Measurements from ENCODE around the gene COL4A4.

COL4A4 gene

DNA sequence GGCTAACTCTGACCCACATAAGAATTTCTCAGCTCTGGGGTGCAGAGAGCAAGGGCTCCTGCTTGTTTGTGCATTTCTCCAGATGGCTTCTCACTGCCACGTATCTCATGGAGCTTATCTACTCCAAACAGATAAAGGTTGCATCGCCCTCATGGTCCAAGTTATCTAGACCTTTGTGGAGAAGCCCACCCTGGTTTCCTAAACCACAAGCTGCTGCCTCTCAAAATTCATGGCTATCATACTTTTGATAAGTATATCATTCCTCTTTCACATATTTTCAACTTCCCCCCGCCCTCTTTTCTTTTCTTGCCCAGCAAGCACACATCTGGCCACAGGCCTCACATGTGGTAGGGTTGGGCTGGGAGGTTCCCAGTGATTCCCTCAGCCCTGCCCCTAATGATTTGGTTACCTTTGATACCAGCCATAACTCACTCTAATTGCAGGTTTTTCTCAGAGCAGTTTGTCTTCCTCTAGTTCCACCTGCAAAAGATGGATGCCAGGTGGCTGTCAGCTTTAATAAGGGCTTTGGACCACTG, 182.1 kb downstream of the COL4A4 start:
- DNase-seq (ENCODE audit: low read depth in 2 of 2), result no peak

- DNase-seq (ENCODE audit: low read depth in 2 of 2), result no peak
Observed at GRCh38 chr2:226979004-226979403, 185.0 kb downstream of the COL4A4 start.

- no peak for DNase-seq (ENCODE audit: low read depth in 2 of 2)
Observed at GRCh38 chr2:226978300-226978699, 185.7 kb downstream of the COL4A4 start.

GRCh38 chr2:226977775-226978190, 186.2 kb downstream of the COL4A4 start:
- DNase-seq (ENCODE audit: low read depth in 2 of 2), result no peak

DNA sequence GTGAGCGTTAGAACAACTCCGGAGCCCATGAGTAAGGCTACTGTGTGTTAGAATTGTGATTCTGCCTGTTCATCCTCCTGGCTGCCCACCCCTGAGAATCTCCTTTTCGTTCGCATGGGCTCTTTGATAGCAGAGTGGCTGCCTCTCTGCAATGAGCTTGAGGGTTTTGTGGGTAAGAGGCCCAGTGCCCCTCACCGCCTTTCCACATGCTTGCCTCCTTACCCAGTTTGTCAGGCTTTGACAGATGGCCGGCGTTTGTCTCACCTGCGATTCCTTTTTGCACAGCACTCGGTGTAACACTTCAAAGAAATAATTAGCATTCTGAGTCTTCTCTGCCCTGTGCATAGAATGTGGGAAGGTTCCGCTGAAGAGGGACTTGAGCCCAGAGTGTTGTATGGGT, 190.2 kb downstream of the COL4A4 start:
- DNase-seq (ENCODE audit: low read depth in 2 of 2), result no peak

GRCh38 chr2:226971770-226972169, 192.2 kb downstream of the COL4A4 start:
- DNase-seq (ENCODE audit: low read depth in 2 of 2), result no peak

GRCh38 chr2:226971084-226971483, 192.9 kb downstream of the COL4A4 start:
- no peak for DNase-seq (ENCODE audit: low read depth in 2 of 2)

- DNase-seq (ENCODE audit: low read depth in 2 of 2), result no peak
Observed at GRCh38 chr2:226970362-226970761, 193.6 kb downstream of the COL4A4 start.

DNA sequence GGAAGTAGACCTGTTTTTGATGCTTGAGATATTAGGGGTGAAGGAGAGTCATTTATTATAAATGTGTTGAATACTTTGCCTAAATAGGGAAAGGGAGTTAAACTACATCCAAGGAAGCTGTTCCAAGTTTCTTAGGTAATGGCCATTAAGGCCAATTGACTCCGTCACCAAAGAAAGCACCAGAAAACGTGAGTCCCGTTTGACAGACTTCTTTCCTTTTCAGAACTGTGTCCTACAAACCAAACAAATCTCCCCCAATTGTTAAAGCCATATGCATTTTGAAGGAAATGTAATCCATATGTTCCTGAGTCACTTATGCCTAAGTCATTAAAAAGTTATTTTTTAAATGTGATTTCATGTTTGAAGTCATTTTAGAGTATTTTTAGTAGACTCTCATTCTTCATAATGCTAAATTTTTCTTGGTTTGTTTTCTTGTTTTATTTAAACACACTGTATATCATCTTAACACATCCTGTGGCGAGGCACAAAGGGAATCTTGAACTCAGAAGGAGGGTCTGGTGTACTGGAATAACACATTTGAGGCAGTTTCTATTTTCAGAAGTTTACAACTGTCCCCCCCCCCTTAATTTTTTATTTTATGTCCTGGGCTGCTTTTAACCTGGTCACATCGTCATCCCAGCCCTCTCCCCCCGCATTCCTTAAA, 194.5 kb downstream of the COL4A4 start:
- no peak for DNase-seq (ENCODE audit: low read depth in 2 of 2)

DNA sequence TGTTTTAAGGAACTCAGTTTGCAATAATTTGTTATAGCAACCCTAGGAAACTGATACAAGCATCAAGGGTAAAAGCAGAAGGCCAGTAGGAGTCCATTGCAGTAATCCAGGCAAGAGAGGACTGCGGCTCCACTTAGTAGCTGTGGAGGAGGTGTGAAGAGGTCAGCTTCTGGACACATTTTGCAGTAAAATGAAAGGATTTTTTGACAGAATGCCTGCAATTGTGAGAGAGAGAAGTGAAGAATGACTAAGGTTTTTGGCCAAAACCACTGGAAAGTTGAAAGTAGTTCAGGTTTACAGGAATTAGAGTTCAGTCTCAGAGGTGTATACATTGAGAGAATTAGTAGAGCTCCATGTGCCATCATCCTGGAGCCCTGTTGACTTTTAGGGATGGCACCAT, 198.6 kb downstream of the COL4A4 start:
- DNase-seq (ENCODE audit: low read depth in 2 of 2), result no peak

DNA sequence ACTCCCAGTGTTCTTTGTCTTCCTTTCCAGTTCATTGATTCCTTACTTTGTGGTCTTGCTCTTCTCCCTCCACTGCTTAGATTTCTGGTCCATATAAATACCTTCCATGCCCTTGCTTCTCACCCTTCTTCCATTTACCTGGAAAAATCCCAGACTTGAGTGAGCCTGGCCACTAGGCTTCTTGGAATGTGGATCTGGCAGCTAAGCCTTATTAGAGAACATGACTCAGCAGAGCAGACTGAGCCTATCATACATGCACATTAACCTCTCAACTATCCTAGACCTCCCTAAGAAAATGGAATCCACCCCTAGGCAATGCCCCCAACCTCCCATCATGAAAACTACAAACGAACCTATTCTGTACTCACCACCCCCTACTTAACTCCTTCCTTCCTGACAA, 200.5 kb downstream of the COL4A4 start:
- no peak for DNase-seq (ENCODE audit: low read depth in 2 of 2)

DNA sequence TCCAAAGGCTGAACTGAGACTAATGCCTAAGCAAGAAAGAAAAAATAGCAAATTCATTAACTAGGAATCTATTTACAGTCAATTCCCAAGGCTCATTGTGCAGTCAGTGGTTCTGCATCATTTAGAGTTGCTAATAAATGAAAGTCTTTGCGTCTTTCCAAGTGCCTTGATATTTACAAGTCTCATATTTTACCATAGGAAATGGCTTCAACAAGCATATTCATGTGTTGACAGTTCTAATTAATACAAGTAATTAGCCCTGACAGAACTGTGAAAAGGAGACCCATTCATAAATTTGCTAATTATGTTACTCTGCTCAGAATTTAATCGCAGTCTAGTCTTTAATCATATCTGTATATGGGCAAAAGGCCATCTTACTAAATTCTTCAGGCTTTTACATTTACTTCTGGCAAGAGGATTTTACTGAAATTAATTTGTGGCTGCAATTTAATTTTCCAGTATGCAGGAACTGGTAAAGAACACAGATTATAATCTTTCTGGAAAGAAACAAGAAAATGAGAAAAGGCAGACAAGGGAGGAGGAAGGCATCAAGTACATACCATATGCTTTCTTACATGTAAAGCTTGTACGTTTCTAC, 201.7 kb downstream of the COL4A4 start:
- no peak for DNase-seq (ENCODE audit: low read depth in 2 of 2)

GRCh38 chr2:226959418-226959817, 204.6 kb downstream of the COL4A4 start:
- DNase-seq (ENCODE audit: low read depth in 2 of 2), result no peak

DNA sequence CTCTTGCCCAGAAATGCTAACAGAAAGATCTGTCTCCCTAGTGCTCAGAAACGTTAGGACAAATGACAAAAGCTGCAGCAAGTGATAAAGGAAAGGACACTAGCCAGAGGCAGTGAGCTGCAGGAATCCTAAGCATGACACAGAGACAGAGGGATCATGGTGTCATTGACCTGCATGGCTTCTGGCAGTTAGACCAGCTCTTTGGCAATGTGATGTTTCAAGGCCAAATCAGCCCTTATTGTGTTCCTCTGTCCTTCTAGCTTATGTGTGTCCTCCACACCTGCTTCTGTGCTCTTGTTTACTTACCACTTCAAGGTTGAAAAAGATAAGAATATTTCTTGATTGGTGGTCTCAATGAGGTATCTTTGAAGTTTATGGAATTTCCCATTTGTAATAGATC, 207.3 kb downstream of the COL4A4 start:
- DNase-seq (ENCODE audit: low read depth in 2 of 2), result no peak

DNA sequence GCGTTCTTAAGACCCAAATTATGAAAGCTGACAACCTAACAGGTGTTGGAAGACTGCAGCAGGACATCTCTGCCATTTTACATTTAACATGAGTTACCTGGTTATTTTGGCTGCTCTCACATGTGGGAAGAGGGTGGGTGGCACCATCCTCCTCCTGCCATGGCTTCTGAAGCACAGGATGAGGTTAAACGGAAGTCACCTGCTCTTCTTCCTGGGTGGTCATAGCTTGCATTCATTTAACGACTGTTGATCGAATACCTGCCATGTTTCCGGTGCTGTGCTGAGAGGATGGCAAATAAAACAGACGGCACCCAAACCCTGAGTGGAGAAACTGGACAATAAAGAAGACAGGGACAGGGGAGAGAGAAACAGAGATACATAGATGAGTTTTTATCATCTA, 210.2 kb downstream of the COL4A4 start:
- DNase-seq (ENCODE audit: low read depth in 2 of 2), result no peak

- DNase-seq (ENCODE audit: low read depth in 2 of 2), result no peak
Observed at GRCh38 chr2:226953206-226953605, 210.8 kb downstream of the COL4A4 start.

Data from stimulated activated CD8-positive, alpha-beta memory T cell treated with anti-CD3 and anti-CD28 coated beads, Interleukin-15, amount 100 ng/mL, for 4 hours (primary cell).